CD14-positive monocyte (primary cell): ENCODE data around the gene STXBP4. TPM values are rescaled to one million over a fixed set of nuclear protein-coding genes. Genes with fewer than 3 reads are reported as not detected.

ENCODE experiments used
- DNase-seq, 3 donors: peaks; one replicate each; pipeline ENCODE4 v3.0.0-alpha.2; 2011 to 2022
- H2AFZ ChIP-seq: 2 replicates; pipeline ENCODE4 v1.6.0; 2012; ENCODE audit warnings: mild to moderate bottlenecking, low read depth, low read length, inconsistent platforms; ENCODE audit not compliant: insufficient read depth, poor library complexity, severe bottlenecking
- H3K27ac ChIP-seq, 2 donors: 1 replicate in 1 of 2; 2 replicates in 1 of 2; pipeline ENCODE4 v1.5.1; 2012 to 2013; ENCODE audit warnings: low read length in 2 of 2, control low read depth in 1 of 2, inconsistent platforms in 1 of 2, low read depth in 1 of 2, mild to moderate bottlenecking in 1 of 2
- H3K27me3 ChIP-seq, 2 donors: one replicate each; pipeline versions ENCODE4 v1.6.0 to v1.6.1; 2011 to 2013; ENCODE audit warnings: low read length in 2 of 2; ENCODE audit not compliant: control insufficient read depth in 2 of 2, insufficient read depth in 2 of 2
- H3K36me3 ChIP-seq, 2 donors: replicated peaks in 1 of 2; 1 replicate in 1 of 2; 2 replicates in 1 of 2; pipeline versions ENCODE4 v1.5.1 to v1.6.1; 2012 to 2013; ENCODE audit warnings: low read length in 2 of 2, control low read depth in 1 of 2, inconsistent platforms in 1 of 2, mild to moderate bottlenecking in 1 of 2; ENCODE audit not compliant: insufficient read depth in 2 of 2, control insufficient read depth in 1 of 2
- H3K4me1 ChIP-seq, 2 donors: 1 replicate in 1 of 2; 2 replicates in 1 of 2; pipeline versions ENCODE4 v1.5.1 to v1.6.1; 2012 to 2013; ENCODE audit warnings: low read length in 2 of 2, control low read depth in 1 of 2, inconsistent platforms in 1 of 2, mild to moderate bottlenecking in 1 of 2, moderate library complexity in 1 of 2; ENCODE audit not compliant: insufficient read depth in 2 of 2, control insufficient read depth in 1 of 2
- H3K4me2 ChIP-seq: replicated peaks from 2 replicates; pipeline ENCODE3; 2012; ENCODE audit warnings: low read length, moderate library complexity, mild to moderate bottlenecking; ENCODE audit not compliant: poor library complexity, severe bottlenecking; ENCODE audit errors: extremely low read depth
- H3K4me3 ChIP-seq, 3 experiments: fragments of 200-600 bp in 1 of 3; sonication (generic) in 1 of 3; replicated peaks in 1 of 3; 1 replicate in 2 of 3; 2 replicates in 1 of 3; pipeline ENCODE4 v1.5.1; 2011 to 2013; ENCODE audit warnings: low read length in 3 of 3, mild to moderate bottlenecking in 3 of 3, control low read depth in 2 of 3, low read depth in 2 of 3, inconsistent platforms in 1 of 3, moderate library complexity in 1 of 3
- H3K79me2 ChIP-seq: 2 replicates; pipeline ENCODE4 v1.6.0; 2012; ENCODE audit warnings: mild to moderate bottlenecking, control low read depth, inconsistent platforms, low read length, moderate library complexity; ENCODE audit not compliant: insufficient read depth
- H3K9ac ChIP-seq: 2 replicates; pipeline ENCODE4 v1.6.0; 2017; ENCODE audit warnings: low read length, mild to moderate bottlenecking; ENCODE audit not compliant: insufficient read depth, poor library complexity, severe bottlenecking
- H3K9me3 ChIP-seq, 2 donors: replicated peaks in 1 of 2; 1 replicate in 1 of 2; 2 replicates in 1 of 2; pipeline versions ENCODE4 v1.5.1 to v1.6.1; 2012 to 2013; ENCODE audit warnings: low read length in 2 of 2, control low read depth in 1 of 2; ENCODE audit not compliant: control insufficient read depth in 1 of 2, insufficient read depth in 1 of 2
- H4K20me1 ChIP-seq: 2 replicates; pipeline ENCODE4 v1.6.0; 2012; ENCODE audit warnings: mild to moderate bottlenecking, low read length, control low read depth, moderate library complexity; ENCODE audit not compliant: insufficient read depth
- H3K27ac Mint-ChIP-seq, 7 donors: one replicate each; pipeline ENCODE4 v1.8.0; 2020; ENCODE audit warnings: mild to moderate bottlenecking in 7 of 7, mixed read lengths in 7 of 7, moderate library complexity in 6 of 7, inconsistent platforms in 2 of 7
- H3K27me3 Mint-ChIP-seq, 3 donors: one replicate each; pipeline ENCODE4 v1.8.0; 2021 to 2022; ENCODE audit warnings: low read depth in 3 of 3, mild to moderate bottlenecking in 3 of 3, mixed read lengths in 3 of 3, moderate library complexity in 3 of 3, inconsistent platforms in 1 of 3
- H3K36me3 Mint-ChIP-seq, 2 donors: one replicate each; pipeline ENCODE4 v1.8.0; 2020; ENCODE audit warnings: mixed read lengths in 2 of 2, inconsistent platforms in 1 of 2, mild to moderate bottlenecking in 1 of 2
- H3K4me1 Mint-ChIP-seq: one replicate; pipeline ENCODE4 v1.8.0; 2020; ENCODE audit warnings: mild to moderate bottlenecking, mixed read lengths
- H3K4me3 Mint-ChIP-seq, 2 donors: one replicate each; pipeline ENCODE4 v1.8.0; 2020; ENCODE audit warnings: mild to moderate bottlenecking in 2 of 2, mixed read lengths in 2 of 2, moderate library complexity in 1 of 2
- H3K9me3 Mint-ChIP-seq, 7 donors: one replicate each; pipeline ENCODE4 v1.8.0; 2020 to 2022; ENCODE audit warnings: mixed read lengths in 7 of 7, mild to moderate bottlenecking in 6 of 7, moderate library complexity in 6 of 7, inconsistent platforms in 2 of 7
- CTCF ChIP-seq: fragments of 200-600 bp; IDR thresholded peaks from one replicate; pipeline ENCODE4 v1.8.0; 2022; ENCODE audit warnings: antibody characterized with exemption, mild to moderate bottlenecking
- WGBS: methylation state at CpG from one replicate; pipeline ENCODE4 v1.1.5; 2013; ENCODE audit warnings: missing lambda C conversion rate; ENCODE audit not compliant: insufficient coverage; 5-methylcytosine and 5-hydroxymethylcytosine counted together
- intact Hi-C, 2 donors: fragments of 100-400 bp; cut with micrococcal nuclease; formaldehyde crosslinking; loops; one replicate each; pipeline versions ENCODE4 v1.15.0 to v1.15.1; 2023
- polyA plus RNA-seq, 3 donors: library from polyadenylated mRNA; depleted of rRNA in 1 of 3; unstranded in 2 of 3; stranded (reverse) in 1 of 3; fragments of 300-500 nt in 2 of 3; fragments of >200 nt in 1 of 3; fragmentation: Illumina TruSeq in 2 of 3; gene quantifications; 1 replicate in 2 of 3; 2 replicates in 1 of 3; pipeline ENCODE4 v1.2.3, GENCODE V29; 2012 to 2021

The STXBP4 gene
- polyA plus RNA-seq, 3 donors = 0.27 to 1.8 (median 0.44) TPM

DNA sequence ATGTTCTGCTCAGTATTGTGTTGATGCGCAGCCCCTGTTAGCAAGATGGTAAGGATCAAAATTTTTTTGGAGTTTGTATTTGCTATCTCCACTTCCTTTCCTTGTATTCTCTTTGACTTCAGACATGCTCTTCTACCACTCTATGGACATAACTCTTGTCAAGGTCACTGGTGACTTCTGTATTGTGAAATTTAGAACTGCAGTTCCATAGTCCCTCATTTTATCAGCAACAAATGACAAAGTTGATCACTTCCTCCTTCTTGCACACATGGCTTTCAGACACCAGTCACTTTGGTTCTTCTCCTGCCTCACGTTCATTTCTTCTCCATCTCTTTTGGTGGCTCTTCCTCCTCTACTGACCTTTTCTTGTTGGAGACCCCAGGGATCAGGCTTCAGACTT is 21.2 kb upstream of the STXBP4 start:
- no peak overlapping the region for H3K9ac ChIP-seq
- no peaks in the 10 kb centered on the region for H3K27me3 ChIP-seq
- Mint-ChIP-seq H3K27me3 (peaks cover 0 to 2% (median 0%) of the 10 kb centered on the region in 3 donors), H3K27ac (no peak overlapping the region), H3K4me1 (no peaks in the 10 kb centered on the region), H3K4me3 (no peak overlapping the region), H3K36me3 (no peaks in the 10 kb centered on the region), H3K9me3 (peaks cover 0 to 3% (median 0%) of the 10 kb centered on the region in 7 donors)
- intact Hi-C loops = no loop called here
- no peak overlapping the region for H3K4me3 ChIP-seq
- no peaks in the 10 kb centered on the region for H3K9me3 ChIP-seq
- H3K4me1 ChIP-seq = no peaks in the 10 kb centered on the region
- no peak overlapping the region for H3K4me2 ChIP-seq
- 25% methylated on average over 1 of the region's 2 CpGs for WGBS
- no peaks in the 10 kb centered on the region for H3K79me2 ChIP-seq
- no peaks in the 10 kb centered on the region for H4K20me1 ChIP-seq
- no peak for DNase-seq
- H3K27ac ChIP-seq = no peak overlapping the region
- H3K36me3 ChIP-seq = no peaks in the 10 kb centered on the region
- no peak for TF ChIP-seq CTCF
- no peak overlapping the region for H2AFZ ChIP-seq

GRCh38 chr17:54948380-54948779 is 20.2 kb upstream of the STXBP4 start:
- Mint-ChIP-seq H3K36me3 (no peaks in the 10 kb centered on the region), H3K4me1 (no peaks in the 10 kb centered on the region), H3K9me3 (peaks cover 0 to 3% (median 0%) of the 10 kb centered on the region in 7 donors), H3K27me3 (peaks cover 0 to 2% (median 0%) of the 10 kb centered on the region in 3 donors), H3K27ac (no peak overlapping the region), H3K4me3 (no peak overlapping the region)
- no peaks in the 10 kb centered on the region for H3K36me3 ChIP-seq
- no peak overlapping the region for H3K4me3 ChIP-seq
- no peaks in the 10 kb centered on the region for H3K9me3 ChIP-seq
- no peaks in the 10 kb centered on the region for H3K79me2 ChIP-seq
- no peaks in the 10 kb centered on the region for H4K20me1 ChIP-seq
- H2AFZ ChIP-seq = no peak overlapping the region
- no peak overlapping the region for H3K9ac ChIP-seq
- H3K27me3 ChIP-seq = no peaks in the 10 kb centered on the region
- no peak for DNase-seq
- no peak overlapping the region for H3K4me2 ChIP-seq
- TF ChIP-seq CTCF = no peak
- no peak overlapping the region for H3K27ac ChIP-seq
- H3K4me1 ChIP-seq = no peaks in the 10 kb centered on the region
- intact Hi-C loops = no loop called here
- 75% methylated on average over 4 of the region's 5 CpGs for WGBS
